ENCODE measurements around the gene PCYT2.
A peak's percentile ranks its signal among the peaks of the same experiment; 100 is the strongest.
"Not testable (repeated sequence)": the region's sequence is repeated elsewhere in the genome, so short reads cannot be mapped to it uniquely, and the experiment has no call there.

Gene PCYT2

DNA sequence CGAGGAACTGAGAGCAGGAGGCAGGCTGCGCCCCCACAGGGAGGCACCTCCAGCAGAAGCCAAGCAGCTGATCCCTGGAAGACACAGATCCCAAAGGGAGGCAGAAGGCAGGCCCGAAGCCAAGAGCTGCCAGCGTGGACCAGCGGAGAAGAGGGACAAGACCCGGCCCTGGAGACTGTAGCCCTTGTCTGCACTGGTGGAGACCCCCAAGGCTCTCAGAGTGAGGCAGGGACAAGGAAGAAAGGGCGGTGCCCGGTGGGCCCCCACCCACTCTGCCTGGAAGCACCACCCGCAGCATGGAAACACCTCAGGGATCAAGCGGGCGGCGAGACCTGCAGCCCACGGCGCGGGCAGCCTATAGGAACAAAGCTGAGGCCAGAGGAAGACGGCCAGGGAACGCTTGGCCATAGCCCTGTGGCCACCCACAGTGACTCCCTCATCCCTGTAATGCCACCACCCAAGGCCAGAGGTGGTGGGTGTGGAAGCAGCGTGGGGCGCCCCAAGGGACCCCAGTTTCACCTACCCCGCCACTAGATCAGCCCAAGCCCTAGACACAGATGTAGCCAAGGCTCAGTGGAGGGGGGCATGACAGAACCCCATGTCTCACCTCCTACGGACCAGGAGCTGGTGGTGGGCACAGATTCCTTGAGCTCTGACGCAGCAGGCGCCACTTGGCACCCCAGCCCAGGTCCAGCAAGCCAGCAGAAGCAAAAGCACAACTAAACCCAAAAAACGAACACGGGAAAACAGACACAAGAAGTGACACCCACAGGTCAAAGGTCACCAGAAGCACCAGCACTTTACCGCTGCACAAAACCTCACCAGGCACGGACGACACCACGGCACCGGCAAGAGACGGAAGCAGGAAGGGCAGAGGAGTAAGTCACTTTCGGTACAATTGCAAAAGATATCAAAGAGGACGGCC is 9.7 kb upstream of the PCYT2 start:
- H3K27me3 ChIP-seq, result no peaks in the 10 kb centered on the region
- TF ChIP-seq, protein P1, sequence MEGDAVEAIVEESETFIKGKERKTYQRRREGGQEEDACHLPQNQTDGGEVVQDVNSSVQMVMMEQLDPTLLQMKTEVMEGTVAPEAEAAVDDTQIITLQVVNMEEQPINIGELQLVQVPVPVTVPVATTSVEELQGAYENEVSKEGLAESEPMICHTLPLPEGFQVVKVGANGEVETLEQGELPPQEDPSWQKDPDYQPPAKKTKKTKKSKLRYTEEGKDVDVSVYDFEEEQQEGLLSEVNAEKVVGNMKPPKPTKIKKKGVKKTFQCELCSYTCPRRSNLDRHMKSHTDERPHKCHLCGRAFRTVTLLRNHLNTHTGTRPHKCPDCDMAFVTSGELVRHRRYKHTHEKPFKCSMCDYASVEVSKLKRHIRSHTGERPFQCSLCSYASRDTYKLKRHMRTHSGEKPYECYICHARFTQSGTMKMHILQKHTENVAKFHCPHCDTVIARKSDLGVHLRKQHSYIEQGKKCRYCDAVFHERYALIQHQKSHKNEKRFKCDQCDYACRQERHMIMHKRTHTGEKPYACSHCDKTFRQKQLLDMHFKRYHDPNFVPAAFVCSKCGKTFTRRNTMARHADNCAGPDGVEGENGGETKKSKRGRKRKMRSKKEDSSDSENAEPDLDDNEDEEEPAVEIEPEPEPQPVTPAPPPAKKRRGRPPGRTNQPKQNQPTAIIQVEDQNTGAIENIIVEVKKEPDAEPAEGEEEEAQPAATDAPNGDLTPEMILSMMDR (IDR thresholded peaks at IDR 0.05; ENCODE audit: low read depth, low read length), result no peak
- H3K36me3 ChIP-seq, result peaks cover 32% of the 10 kb centered on the region
- no peaks in the 10 kb centered on the region for H3K9me3 ChIP-seq
- H3K4me3 ChIP-seq (ENCODE audit: low read depth, low read length), result no peak overlapping the region
- peaks cover 10% of the 10 kb centered on the region for H3K4me1 ChIP-seq
- no peak for DNase-seq

DNA sequence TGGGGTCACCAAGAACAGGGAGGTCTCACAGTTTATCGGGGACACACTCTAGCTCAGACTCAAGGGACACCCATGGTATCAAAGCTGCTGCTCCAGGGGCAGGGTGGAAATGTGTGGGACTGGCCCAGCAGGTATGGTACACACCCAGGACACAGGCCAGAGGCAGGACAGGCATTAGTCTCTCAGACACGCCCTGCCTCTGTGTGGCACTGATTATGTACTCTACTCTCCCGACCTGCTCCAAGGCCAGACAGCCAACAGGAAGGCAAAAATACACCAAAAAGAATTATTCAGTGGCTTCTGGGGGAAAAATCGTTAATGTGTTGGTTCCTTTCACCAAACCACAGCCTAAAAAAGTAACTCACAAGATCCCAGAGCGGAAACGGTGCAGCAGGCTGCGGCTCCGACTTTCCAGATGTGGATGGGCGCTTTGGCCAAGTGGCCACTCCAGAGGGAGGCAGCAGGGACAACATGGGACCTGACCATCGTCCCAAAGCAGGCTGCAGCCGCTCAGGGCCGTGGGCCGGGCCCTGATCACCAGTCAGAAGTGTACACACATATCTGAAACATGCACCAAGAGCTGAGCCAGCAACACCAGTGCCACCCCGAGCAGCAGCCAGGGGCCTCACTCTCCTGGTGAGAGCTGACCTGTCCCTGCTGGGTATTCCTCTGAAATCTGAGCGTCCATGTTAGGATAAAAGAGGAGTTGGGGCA is 7.8 kb upstream of the PCYT2 start:
- no peaks in the 10 kb centered on the region for H3K9me3 ChIP-seq
- peaks cover 6% of the 10 kb centered on the region; the same call in 1 of the 2 replicates for H3K4me1 ChIP-seq
- DNase-seq, result no peak
- TF ChIP-seq, protein P1 (IDR thresholded peaks at IDR 0.05; ENCODE audit: low read depth, low read length), result no peak
- H3K27me3 ChIP-seq, result no peaks in the 10 kb centered on the region
- peaks cover 45% of the 10 kb centered on the region for H3K36me3 ChIP-seq
- no peak overlapping the region for H3K4me3 ChIP-seq (ENCODE audit: low read depth, low read length)

GRCh38 chr17:81918333-81918669 is 7.1 kb upstream of the PCYT2 start:
- Histone ChIP-seq H3K36me3 (peaks cover 52% of the 10 kb centered on the region), H3K4me3 (ENCODE audit: low read depth, low read length) (peak overlapping the region; percentile 58)
- TF ChIP-seq, protein P1 (IDR thresholded peaks at IDR 0.05; ENCODE audit: low read depth, low read length), result 0 out of 2 replicates have a peak, but pooled peaks have one; percentile 24
- H3K9me3 ChIP-seq, H3K4me1 ChIP-seq, DNase-seq, H3K27me3 ChIP-seq: not testable (repeated sequence)

DNA sequence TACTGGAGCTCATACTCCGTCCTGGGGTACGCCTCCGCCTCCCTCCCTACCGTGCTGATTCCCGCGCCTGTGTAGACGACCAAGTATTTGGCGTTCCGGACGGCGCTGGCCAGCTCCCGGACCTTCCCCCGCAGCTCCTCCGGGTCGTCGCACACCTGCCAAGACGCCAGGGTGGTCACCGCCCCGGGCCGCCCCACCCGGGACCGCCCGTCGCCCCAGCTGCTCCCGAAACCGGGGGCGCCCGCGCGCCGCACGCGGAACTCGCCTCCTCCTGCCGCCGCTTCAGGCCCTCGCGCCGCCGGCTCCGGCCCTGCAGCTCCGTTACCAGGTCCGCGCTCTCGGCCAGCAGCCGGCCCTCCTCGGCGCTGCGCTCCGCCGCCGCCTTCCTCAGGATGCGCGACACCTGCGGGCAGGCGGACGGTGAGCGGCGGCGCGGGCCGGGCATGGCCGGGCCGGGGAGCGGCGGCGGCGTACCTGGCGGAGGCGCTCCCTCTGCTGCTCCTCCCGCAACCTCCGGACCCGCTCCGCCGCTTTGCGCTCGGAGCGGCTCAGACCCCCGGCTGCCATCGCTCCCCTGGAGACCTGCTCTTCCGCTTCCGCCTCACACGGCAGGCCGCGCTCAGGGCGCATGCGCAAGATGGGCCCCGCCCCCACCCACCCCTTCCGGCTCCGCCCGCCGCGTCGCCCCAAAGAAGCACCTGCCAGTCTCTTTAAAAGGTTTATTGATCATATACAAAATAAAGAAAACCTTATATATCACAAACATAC is 6.5 kb upstream of the PCYT2 start, which contains the start of gene SIRT7:
Gene SIRT7, minus strand, starts transcription at position 612 of the 768 bp plus-strand sequence. Its CDS starts 45 bp downstream, at position 567.
- TF ChIP-seq, protein P1 (IDR thresholded peaks at IDR 0.05; ENCODE audit: low read depth, low read length), result no peak
- peak; percentile 84 for DNase-seq
- Histone ChIP-seq H3K4me1 (peaks cover 6% of the 10 kb centered on the region; the same call in 1 of the 2 replicates), H3K4me3 (ENCODE audit: low read depth, low read length) (peak within 1 kb of the TSS; percentile 58), H3K36me3 (peaks cover 50% of the 10 kb centered on the region), H3K27me3 (no peaks in the 10 kb centered on the region), H3K9me3 (no peaks in the 10 kb centered on the region)

- peaks cover 50% of the 10 kb centered on the region for H3K36me3 ChIP-seq
- H3K9me3 ChIP-seq, result no peaks in the 10 kb centered on the region
- H3K4me3 ChIP-seq (ENCODE audit: low read depth, low read length), result no peak overlapping the region
- no peaks in the 10 kb centered on the region for H3K27me3 ChIP-seq
- H3K4me1 ChIP-seq, result peaks cover 6% of the 10 kb centered on the region; the same call in 1 of the 2 replicates
- TF ChIP-seq, protein P1 (IDR thresholded peaks at IDR 0.05; ENCODE audit: low read depth, low read length), result no peak
- no peak for DNase-seq
Measured at GRCh38 chr17:81916234-81917001, 5.2 kb upstream of the PCYT2 start.

Measured in BE2C (cell line).